Parathyroid adenoma (tissue), 2 donors: ENCODE results near the gene GAR1.

Experiments used
- H2AFZ ChIP-seq: fragments of 300-600 bp; sonication (generic); one replicate; pipeline ENCODE4 v1.7.0; 2017; ENCODE audit warnings: antibody characterized with exemption, mild to moderate bottlenecking
- H3K27ac ChIP-seq: fragments of 300-600 bp; sonication (generic); one replicate; pipeline ENCODE4 v1.7.0; 2017
- H3K27me3 ChIP-seq: fragments of 300-600 bp; sonication (generic); one replicate; pipeline ENCODE4 v1.7.0; 2017; ENCODE audit warnings: low read length; ENCODE audit not compliant: control insufficient read depth, insufficient read depth
- H3K36me3 ChIP-seq: fragments of 300-600 bp; sonication (generic); one replicate; pipeline ENCODE4 v1.7.0; 2017; ENCODE audit warnings: low read length; ENCODE audit not compliant: control insufficient read depth, insufficient read depth
- H3K4me1 ChIP-seq: fragments of 300-600 bp; sonication (generic); one replicate; pipeline ENCODE4 v1.7.0; 2017; ENCODE audit warnings: control low read depth
- H3K4me2 ChIP-seq: fragments of 300-600 bp; sonication (generic); one replicate; pipeline ENCODE4 v1.7.0; 2017; ENCODE audit warnings: low read length
- H3K4me3 ChIP-seq: fragments of 300-600 bp; sonication (generic); one replicate; pipeline ENCODE4 v1.7.0; 2017; ENCODE audit warnings: low read depth, low read length
- H3K79me2 ChIP-seq: fragments of 300-600 bp; sonication (generic); one replicate; pipeline ENCODE4 v1.7.0; 2017; ENCODE audit warnings: control low read depth
- H3K9ac ChIP-seq: fragments of 300-600 bp; sonication (generic); one replicate; pipeline ENCODE4 v1.7.0; 2017; ENCODE audit warnings: mild to moderate bottlenecking
- H3K9me3 ChIP-seq: fragments of 300-600 bp; sonication (generic); one replicate; pipeline ENCODE4 v1.7.0; 2017; ENCODE audit warnings: low read length; ENCODE audit not compliant: control insufficient read depth
- CTCF ChIP-seq: fragments of 300-600 bp; sonication (generic); IDR thresholded peaks from one replicate; pipeline ENCODE4 v1.7.0; 2017; ENCODE audit warnings: antibody characterized with exemption, mild to moderate bottlenecking
- donor health status: primary hyperparathyroidism.

Gene GAR1

GRCh38 chr4:109833756-109834155, 18.2 kb downstream of the GAR1 start:
- no peak overlapping the region for H3K4me2 ChIP-seq
- no peak overlapping the region for H3K4me3 ChIP-seq
- no peak overlapping the region for H3K9ac ChIP-seq
- H3K9me3 ChIP-seq = no peaks in the 10 kb centered on the region
- H2AFZ ChIP-seq = no peak overlapping the region
- TF ChIP-seq CTCF = no peak
- H3K79me2 ChIP-seq = no peaks in the 10 kb centered on the region
- no peaks in the 10 kb centered on the region for H3K36me3 ChIP-seq
- H3K27me3 ChIP-seq = no peaks in the 10 kb centered on the region
- no peak overlapping the region for H3K27ac ChIP-seq
- no peaks in the 10 kb centered on the region for H3K4me1 ChIP-seq

DNA sequence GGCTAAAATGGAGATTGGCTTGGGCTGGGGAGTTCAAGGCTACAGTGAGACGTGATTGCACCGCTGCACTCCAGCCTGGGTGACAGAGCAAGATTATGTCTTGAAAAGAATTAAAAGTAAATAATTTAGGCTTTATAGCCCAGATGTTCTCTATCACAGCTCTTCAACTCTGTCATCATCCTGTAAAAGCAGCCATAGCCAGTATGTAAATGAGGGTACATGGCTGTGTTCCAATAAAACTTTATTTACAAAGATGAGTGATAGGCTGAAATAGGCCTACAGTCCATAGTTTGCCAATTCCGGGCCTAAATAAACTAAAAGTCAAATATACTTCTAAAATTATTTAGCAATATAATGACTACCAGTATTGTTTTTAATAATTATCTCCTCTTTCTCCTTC, 21.4 kb downstream of the GAR1 start:
- H3K9ac ChIP-seq = no peak overlapping the region
- H3K4me1 ChIP-seq = no peaks in the 10 kb centered on the region
- H3K36me3 ChIP-seq = no peaks in the 10 kb centered on the region
- H3K27ac ChIP-seq = no peak overlapping the region
- no peaks in the 10 kb centered on the region for H3K9me3 ChIP-seq
- no peak overlapping the region for H2AFZ ChIP-seq
- H3K79me2 ChIP-seq = no peaks in the 10 kb centered on the region
- H3K4me3 ChIP-seq = no peak overlapping the region
- no peak overlapping the region for H3K4me2 ChIP-seq
- no peak for TF ChIP-seq CTCF
- H3K27me3 ChIP-seq = no peaks in the 10 kb centered on the region

- H2AFZ ChIP-seq = no peak overlapping the region
- H3K4me2 ChIP-seq = no peak overlapping the region
- H3K4me3 ChIP-seq = no peak overlapping the region
- no peaks in the 10 kb centered on the region for H3K9me3 ChIP-seq
- H3K36me3 ChIP-seq = no peaks in the 10 kb centered on the region
- no peaks in the 10 kb centered on the region for H3K79me2 ChIP-seq
- no peaks in the 10 kb centered on the region for H3K27me3 ChIP-seq
- H3K9ac ChIP-seq = no peak overlapping the region
- TF ChIP-seq CTCF = no peak
- H3K27ac ChIP-seq = no peak overlapping the region
- H3K4me1 ChIP-seq = no peaks in the 10 kb centered on the region
Measured at GRCh38 chr4:109846395-109847098, 31.0 kb downstream of the GAR1 start.

GRCh38 chr4:109847896-109848442, 32.4 kb downstream of the GAR1 start, which contains the start of gene LRIT3:
LRIT3 (plus strand) TSS chr4:109848107; CDS start chr4:109848202, 95 bp downstream.
- no peak within 1 kb of the TSS for H2AFZ ChIP-seq
- H3K4me3 ChIP-seq = no peak within 1 kb of the TSS
- H3K9me3 ChIP-seq = no peaks in the 10 kb centered on the region
- H3K4me1 ChIP-seq = no peaks in the 10 kb centered on the region
- no peaks in the 10 kb centered on the region for H3K79me2 ChIP-seq
- no peak for TF ChIP-seq CTCF
- H3K9ac ChIP-seq = no peak within 1 kb of the TSS
- H3K27me3 ChIP-seq = no peaks in the 10 kb centered on the region
- no peaks in the 10 kb centered on the region for H3K36me3 ChIP-seq
- no peak within 1 kb of the TSS for H3K4me2 ChIP-seq
- H3K27ac ChIP-seq = no peak within 1 kb of the TSS

DNA sequence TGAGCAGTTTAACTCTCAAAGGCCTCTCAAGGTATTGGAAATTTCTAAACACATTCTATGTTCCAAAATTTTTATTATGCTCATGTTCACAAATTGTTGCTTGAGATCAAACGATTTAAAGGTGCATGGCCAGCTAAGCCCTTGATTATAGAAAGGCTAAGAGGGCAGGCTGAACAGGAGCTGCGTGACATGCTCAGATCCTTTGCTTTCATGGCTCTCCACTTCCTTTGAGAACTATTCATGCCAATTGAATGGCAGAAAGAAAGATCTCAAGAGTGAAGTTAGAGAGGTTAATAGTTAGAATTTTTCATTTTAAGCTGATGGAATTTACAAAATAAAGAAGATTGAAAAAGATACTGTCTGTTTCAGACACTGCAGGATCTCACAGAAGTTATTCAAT, 32.9 kb downstream of the GAR1 start:
- Histone ChIP-seq H3K36me3 (no peaks in the 10 kb centered on the region), H3K27ac (no peak overlapping the region), H3K4me1 (no peaks in the 10 kb centered on the region), H3K79me2 (no peaks in the 10 kb centered on the region), H2AFZ (no peak overlapping the region), H3K4me3 (no peak overlapping the region), H3K4me2 (no peak overlapping the region), H3K27me3 (no peaks in the 10 kb centered on the region), H3K9me3 (no peaks in the 10 kb centered on the region), H3K9ac (no peak overlapping the region)
- TF ChIP-seq CTCF = no peak
